Daoy (cell line): ENCODE measurements around the gene OR2AK2. TPM values are rescaled to one million over a fixed set of nuclear protein-coding genes. Genes with fewer than 3 reads are reported as not detected.

Experiments
- DNase-seq: peaks from one replicate; pipeline ENCODE4 v3.0.0-alpha.2; 2015; ENCODE audit warnings: low read depth
- total RNA-seq: library from RNA; depleted of rRNA; stranded (reverse); fragments of >200 nt; shearing (Covaris generic); gene quantifications from 2 replicates; pipeline ENCODE4 v1.2.3, GENCODE V29; 2014; rRNA removed

Gene OR2AK2
- total RNA-seq = not detected in 2 replicates

- no peak for DNase-seq
Observed at GRCh38 chr1:247964933-247965332, at the start of gene OR2AK2. OR2AK2 (plus strand) TSS chr1:247965233; CDS start chr1:247965377, 144 bp downstream.

GRCh38 chr1:247919952-247920351 is 45.1 kb upstream of the OR2AK2 start, which contains the start of gene OR2T8:
OR2T8 (plus strand) TSS chr1:247920252; CDS start chr1:247921018, 766 bp downstream.
- DNase-seq = no peak

GRCh38 chr1:247923941-247924340 is 41.1 kb upstream of the OR2AK2 start:
- DNase-seq = no peak

GRCh38 chr1:247924868-247925267 is 40.2 kb upstream of the OR2AK2 start, which contains the start of gene OR2AJ1:
OR2AJ1 (plus strand) TSS chr1:247924889; CDS start chr1:247933769, 8,880 bp downstream.
- peak; percentile 46 for DNase-seq

GRCh38 chr1:247933989-247934388 is 31.0 kb upstream of the OR2AK2 start:
- no peak for DNase-seq

- no peak for DNase-seq
Observed at GRCh38 chr1:247935781-247936180, 29.3 kb upstream of the OR2AK2 start.

GRCh38 chr1:247936415-247936814 is 28.6 kb upstream of the OR2AK2 start:
- no peak for DNase-seq

- peak; percentile 92 for DNase-seq
Observed at GRCh38 chr1:247936965-247937734, 27.9 kb upstream of the OR2AK2 start.

GRCh38 chr1:247942624-247943023 is 22.4 kb upstream of the OR2AK2 start:
- no peak for DNase-seq

GRCh38 chr1:247948558-247948957 is 16.5 kb upstream of the OR2AK2 start, which contains the start of gene OR2L8:
OR2L8 (plus strand) TSS chr1:247948858; CDS start chr1:247948858, 0 bp downstream.
- DNase-seq = no peak

GRCh38 chr1:247953408-247953807 is 11.6 kb upstream of the OR2AK2 start:
- no peak for DNase-seq

- peak; percentile 23 for DNase-seq
Observed at GRCh38 chr1:247961791-247962190, 3.2 kb upstream of the OR2AK2 start.

- DNase-seq = peak; percentile 38
Observed at GRCh38 chr1:247962911-247963588, 2.0 kb upstream of the OR2AK2 start.

- DNase-seq = no peak
Observed at GRCh38 chr1:247966532-247967204, 1.6 kb downstream of the OR2AK2 start.

- DNase-seq = no peak
Observed at GRCh38 chr1:247992986-247993385, 28.0 kb downstream of the OR2AK2 start.

- DNase-seq = no peak
Observed at GRCh38 chr1:247998811-247999210, 33.8 kb downstream of the OR2AK2 start.

GRCh38 chr1:248000169-248000568 is 35.1 kb downstream of the OR2AK2 start:
- peak; percentile 18 for DNase-seq

- DNase-seq = no peak
Observed at GRCh38 chr1:248007778-248008177, 42.7 kb downstream of the OR2AK2 start.

- DNase-seq = no peak
Observed at GRCh38 chr1:248009681-248010080, 44.6 kb downstream of the OR2AK2 start.

- DNase-seq = no peak
Observed at GRCh38 chr1:248013229-248013710, 48.2 kb downstream of the OR2AK2 start, which contains the start of gene OR2L5. OR2L5 (plus strand) TSS chr1:248013660; CDS start chr1:248021948, 8,288 bp downstream.

- DNase-seq = no peak
Observed at GRCh38 chr1:248015803-248016202, 50.8 kb downstream of the OR2AK2 start.
